ENCODE measurements around the gene DGKH.
"Not testable (repeated sequence)": the region's sequence is repeated elsewhere in the genome, so short reads cannot be mapped to it uniquely, and the experiment has no call there.

The DGKH gene

DNA sequence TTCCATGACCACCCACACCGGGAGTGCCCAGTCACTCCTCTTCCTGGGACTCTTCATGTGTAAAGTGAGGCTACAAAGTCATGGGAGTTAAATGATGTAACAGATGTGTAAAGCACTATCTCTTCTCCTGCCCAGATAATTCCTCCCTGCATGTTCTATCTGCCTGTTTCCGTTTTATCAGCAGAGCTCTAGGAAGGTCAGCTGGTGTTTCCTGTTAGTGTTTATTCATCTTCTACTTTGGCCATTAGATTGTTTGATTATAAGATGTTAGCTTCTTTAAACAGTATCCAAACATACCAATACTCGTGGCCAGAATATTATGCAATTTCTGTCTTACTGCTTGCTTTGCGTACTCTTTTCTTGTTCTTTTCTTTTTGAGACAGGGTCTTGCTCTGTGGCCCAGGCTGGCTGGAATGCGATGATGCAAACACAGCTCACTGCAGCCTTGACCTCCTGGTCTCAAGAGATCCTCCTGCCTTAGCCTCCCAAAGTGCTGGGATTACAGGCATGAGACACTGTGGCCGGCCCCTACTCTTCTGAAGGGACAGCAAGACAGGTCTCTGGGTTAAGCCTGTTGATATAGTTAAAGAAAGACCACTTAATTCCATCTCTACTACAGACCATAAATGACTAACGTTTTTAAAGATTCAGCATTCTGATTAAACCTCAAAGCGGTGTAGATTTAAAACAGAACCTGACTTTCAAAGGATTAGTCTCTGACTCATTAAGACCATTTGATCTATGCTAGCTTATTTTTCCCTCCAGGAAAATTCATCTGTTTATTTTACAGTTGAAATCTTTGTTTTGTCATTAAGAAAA lies 126.1 kb downstream of the DGKH start:
- DNase-seq, result peak; percentile 21

DNA sequence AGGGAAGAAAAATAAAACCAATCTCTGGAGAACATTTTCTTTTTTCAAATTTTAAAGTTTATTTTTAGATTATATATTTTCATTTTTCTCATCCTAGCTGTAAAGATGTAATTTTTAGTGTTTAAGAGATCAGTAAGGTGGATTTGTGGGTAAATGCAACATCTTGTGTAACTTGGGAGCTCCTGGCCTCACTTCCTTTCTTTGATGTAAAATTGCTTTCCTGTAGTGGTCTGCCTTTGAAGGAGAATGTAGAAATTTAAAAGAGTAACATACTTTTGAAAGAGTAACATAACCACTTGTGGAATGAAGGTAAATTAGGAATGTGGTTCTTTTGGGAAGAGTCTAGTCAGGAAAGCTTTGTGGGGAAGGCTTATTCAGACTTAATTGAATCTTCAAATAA lies 127.8 kb downstream of the DGKH start:
- no peak for DNase-seq

DNA sequence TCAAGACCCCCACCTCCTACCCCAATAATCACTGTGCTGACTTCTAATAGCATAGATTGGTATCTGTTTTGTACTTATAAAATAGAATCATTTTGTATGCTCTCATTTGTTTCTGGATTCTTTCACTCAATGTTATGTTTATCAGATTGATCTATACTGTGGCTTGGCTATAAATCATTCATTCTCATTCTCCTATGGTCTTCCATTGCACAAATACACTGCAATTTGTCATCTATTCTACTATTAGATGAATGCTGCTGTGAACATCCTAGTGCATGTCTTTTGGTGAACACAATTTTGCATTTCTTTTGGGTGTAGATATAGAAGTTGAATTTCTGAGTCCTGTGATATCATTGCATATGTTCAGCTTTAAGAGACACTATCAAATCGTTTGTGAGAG lies 128.7 kb downstream of the DGKH start:
- DNase-seq, result no peak

DNA sequence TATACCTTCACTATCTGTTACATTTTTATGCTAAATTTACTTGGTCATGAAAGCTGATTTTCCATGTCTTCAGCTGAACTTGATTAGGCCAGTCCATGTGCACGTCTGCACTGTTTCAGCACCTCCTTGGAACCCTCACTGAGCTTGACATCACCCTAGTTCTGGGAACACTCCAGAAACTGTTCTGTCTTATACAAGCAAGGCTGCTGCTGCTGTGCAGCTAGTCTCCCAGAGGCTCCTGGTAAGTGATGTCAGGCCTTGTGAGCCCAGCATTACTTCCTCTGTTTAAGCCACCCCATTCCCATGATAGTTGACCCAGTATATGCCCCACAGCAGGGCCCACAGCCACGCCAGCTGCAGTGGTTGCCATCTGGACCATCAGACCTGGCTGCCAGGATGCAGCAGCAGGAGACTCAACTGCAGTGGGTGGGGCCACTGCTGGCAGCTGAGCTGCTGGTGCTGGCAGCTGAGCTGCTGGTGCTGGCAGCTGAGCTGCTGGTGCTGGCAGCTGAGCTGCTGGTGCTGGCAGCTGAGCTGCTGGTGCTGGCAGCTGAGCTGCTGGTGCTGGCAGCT lies 133.0 kb downstream of the DGKH start:
- DNase-seq, result no peak

DNA sequence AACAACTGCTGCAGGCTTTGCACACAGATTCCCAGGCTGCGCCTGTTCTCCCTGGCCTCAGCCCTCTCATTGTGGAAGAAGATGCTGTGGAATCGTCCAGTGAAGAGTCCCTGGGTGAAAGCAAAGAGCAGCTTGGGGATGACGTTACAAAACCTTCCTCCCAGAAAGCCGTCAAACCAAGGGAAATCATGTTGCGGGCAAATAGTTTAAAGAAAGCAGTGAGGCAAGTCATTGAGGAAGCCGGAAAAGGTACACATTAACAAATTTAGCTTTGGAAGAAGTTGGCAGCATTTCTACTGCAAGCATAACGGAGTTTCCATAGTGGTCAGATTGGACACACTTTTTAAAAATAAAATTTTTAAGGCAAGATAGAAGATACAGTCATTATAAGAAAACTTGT lies 140.6 kb downstream of the DGKH start:
- DNase-seq, result no peak

DNA sequence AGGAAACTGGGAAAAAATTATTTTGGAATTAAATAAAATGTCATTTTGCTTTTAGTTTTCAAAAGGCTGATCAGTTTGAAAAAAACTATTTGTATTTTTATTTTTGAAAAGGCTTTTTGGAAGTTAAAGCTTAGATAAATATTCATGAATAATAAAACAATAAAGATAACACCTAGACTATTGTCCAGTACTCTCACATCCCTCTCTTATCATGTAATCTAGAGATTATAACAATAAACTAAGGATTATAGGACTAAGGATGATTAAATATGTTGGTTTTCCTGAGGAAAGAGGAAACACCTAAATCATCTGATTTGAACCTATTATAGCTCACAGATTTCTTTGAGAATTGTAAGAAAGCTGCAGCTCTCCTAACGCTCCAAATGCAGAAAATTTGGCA lies 142.1 kb downstream of the DGKH start:
- DNase-seq, result no peak

DNA sequence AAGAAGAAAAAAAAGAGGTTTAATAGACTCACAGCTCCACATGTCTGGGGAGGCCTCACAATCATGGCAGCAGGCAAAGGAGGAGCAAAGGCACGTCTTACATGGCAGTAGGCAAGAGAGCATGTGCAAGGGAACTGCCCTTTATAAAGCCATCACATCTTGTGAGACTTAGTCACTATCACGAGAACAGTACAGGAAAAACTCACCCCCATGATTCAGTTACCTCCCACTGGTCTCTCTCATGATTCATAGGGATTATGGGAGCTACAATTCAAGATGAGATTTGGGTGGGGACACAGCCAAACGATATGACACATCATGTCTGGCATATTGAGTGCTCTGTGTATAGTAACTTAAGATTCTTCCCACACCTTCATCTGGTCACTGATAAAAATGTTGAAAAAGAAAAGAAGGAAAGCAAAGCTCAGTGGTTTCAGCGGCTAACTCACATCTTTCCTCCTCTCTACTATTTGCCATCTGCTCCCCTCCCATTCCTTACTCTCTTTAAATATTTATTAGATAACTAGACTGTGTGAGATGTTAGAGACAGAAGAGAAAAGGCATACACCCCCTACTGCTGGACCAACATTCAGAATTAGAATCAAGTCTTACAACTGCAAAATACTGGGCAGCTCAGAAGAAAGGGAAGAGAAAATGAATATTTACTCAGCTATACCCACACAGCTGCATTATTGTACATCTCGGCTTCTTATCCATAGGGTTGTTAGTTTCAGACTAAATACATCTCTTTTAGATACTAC lies 163.4 kb downstream of the DGKH start:
- peak; percentile 12 for DNase-seq

DNA sequence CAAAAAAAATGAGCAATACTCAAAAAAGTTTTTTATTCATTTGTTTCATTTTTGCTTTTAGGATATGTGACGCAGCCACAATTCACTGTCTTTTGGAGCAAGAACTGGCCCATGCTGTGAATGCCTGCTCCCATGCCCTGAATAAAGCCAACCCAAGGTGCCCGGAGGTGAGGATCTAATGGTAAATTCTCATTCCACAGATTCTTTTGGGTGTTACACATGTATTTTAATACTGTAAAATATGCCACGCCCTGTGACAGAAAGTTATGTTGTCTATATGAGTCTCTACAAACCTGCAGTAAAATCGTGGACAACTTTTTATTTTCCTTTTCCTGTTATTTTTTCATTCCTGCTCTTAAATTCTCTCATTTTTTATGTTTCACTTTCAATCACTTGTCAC lies 166.0 kb downstream of the DGKH start:
- no peak for DNase-seq

DNA sequence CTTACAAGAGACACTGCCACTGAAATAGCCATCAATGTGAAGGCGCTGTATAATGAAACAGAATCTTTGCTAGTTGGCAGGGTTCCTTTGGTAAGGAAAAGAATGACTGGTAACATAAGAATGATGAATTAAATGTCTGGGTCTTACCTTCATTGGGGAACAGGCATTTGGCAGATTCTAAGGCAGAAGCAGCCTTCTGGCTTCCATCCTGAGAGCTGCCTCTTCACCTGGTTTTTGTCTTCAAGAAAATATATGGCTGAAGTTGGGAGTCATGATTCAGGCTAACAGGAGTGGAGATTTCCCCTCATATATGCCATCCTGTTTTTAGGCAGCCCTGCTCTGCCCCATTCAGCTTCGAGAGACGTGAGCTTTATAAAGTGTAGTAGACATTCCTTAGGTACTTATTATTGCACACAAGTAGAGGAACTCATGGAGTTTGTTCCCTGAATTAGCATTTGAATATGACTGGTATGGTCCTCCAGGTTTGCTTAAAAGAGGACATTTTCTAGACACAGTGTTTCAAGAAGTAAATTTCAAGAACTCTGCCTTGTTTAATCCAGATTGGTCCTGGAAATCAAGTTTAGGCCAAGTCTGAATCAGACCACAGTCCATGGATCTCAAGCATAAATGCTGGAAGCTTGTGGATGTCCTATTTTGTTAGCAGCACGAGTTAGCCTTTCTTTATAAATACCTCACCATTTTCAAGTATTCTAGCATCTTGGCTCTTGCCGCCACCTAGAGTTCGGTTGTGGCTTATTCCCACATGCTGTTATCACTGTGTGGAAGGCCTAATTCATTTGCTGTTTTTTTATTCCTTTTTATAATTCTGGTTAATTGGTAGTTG lies 167.4 kb downstream of the DGKH start:
- peak; percentile 39 for DNase-seq

DNA sequence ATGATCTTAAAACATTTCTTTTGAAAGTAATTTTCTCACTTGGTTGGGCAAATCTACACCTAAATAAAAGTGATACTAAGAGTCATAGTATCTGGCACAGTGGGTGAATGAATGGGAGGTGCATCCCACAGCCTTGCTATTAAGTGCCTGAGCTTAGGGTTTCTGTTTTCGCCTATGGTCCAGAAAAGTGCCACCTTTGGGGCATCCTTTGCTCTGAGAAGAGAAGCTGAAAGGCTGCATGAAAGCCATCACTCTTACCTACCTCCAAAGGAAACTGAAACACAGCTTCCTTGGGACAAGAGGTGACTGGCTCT lies 167.9 kb downstream of the DGKH start:
- DNase-seq, result no peak

DNA sequence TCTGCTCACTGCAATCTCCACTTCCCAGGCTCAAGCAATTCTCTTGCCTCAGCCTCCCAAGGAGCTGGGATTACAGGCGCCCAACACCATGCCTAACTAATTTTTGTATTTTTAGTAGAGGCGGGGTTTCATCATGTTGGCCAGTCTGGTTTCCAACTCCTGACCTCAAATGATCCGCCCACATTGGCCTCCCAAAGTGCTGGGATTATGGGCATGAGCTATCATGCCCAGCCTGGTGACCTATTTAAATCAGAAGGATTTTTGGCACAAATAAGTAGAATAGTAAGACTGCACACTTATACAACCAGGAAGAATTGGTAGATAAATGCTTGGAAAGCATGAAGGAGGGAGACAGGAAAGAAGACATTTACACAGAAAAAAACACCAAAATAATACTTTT lies 170.1 kb downstream of the DGKH start:
- no peak for DNase-seq

DNA sequence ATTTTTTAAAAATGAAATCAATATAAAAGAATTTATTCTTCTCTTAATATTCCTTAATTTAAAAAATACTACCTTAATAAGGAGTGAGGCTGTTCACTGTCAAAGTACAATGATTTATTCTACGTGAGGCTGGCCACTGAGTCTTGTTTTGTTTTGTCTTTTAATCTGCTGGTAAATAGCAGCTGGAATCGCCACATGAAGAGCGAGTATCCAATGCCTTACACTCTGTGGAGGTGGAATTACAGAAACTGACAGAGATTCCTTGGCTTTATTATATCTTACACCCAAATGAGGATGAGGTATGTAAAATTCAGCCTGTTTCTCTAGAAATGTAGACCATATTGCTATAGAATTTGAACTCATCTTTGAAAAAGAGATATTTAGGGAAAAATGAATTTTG lies 170.6 kb downstream of the DGKH start:
- DNase-seq, result no peak

DNA sequence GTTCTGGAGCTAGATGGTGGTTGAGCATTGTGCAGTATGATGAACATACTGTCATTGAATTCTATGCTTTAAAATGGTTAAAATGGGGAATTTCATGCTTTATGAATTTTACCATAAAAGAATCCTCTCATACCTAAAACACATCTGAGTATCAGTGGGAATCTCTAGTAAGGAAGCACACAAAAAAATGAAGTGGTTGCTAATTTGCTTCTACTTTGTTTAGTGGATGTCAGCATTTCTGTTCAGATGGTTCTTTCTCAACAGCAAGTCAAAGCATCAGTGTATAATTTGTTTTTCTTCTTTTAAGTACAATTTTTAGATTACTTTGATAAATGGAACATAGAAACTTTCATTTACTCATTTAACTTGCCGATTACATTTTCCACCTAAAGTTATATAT lies 171.4 kb downstream of the DGKH start:
- DNase-seq, result no peak

DNA sequence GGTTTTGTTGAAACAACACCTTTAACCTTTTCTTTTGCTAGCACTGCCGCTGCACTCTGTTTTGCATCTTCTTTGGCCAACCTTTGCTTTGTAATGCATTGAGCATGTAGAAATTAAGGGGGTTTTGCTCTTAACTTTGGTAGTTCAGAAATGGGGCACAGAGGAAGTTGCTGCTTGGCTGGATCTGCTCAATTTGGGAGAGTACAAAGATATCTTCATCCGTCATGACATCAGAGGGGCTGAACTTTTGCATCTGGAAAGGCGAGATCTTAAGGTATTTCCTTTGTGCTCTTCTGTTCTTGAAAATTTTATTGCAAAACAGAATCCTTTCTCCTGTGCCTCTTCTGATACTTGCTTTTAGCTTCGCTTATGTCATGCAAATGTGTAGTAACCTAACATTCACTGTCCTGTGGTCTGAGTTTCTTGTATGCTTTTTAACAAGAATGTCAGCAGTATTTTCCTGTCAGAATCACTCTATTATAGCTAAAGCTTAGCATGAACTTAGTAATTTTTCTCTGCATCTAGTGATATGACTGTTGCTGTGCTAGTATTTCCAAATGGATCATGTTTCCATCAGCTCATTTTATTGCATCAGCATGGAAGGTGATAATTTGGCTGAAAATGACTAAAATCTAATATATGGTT lies 172.8 kb downstream of the DGKH start:
- no peak for DNase-seq

DNA sequence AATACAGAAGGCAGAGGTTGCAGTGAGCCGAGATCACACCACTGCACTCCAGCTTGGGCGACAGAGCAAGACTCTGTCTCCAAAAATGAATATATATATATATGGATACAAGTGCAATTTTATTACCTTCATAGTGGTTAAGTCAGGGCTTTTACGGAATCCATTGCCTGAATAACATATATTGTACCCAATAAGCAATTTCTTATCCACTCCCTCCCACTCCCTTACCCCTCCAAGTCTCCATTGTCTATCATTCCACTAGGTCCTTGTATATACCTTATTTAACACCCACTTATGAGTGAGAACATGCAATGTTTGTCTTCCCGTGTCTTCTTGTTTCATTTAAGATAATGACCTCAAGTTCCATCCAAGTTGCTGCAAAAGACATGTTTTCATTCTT lies 175.2 kb downstream of the DGKH start:
- DNase-seq, result no peak

DNA sequence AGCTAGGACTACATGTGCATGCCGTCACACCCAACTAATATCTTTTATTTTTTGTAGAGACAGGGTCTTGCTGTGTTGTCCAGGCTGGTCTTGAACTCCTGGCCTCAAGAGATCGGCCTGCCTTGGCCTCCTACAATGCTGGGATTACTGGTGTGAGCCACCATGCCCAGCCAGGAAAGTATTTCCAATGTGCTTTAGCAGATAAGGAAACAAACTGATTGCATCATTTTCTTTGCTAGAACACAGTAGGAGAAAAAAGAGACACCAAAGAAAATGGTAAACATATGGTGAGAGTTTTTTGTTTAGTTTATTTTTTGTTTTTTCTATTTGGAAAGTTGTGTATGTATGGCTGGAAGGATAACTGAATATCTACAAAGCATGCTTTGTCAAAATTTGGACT lies 176.6 kb downstream of the DGKH start:
- DNase-seq, result no peak

DNA sequence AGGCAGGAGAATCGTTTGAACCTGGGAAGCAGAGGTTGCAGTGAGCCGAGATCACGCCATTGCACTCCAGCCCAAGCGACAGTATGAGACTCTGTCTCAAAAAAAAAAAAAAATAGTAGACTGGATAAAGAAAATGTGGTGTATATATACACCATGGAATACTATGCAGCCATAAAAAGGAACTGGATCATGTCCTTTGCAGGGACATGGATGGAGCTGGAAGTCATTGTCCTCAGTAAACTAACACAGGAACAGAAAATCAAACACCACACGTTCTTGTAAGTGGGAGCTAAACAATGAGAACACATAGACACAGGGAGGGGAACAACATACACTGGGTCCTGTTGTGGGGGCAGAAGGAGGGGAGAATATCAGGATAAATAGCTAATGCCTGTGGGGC lies 178.3 kb downstream of the DGKH start:
- not testable (repeated sequence) for DNase-seq

DNA sequence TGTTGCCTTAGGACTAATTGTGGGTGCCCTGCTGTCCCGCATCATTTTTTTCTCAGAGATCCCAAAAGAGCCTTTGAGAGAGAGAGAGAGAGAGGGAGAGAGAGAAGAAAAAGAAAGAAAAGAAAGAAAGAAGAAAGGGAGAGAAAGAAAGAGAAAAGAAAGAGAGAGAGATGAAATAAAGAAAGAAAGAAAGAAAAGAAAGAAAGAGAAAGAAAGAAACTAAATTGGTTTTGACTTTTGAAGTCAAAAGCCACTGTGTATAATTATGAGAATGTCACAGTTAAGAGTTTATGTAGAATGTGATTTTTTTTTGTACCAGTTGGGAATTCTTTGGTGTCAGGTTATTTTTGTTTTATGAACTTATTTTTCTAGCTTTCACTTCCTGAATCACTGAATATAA lies 180.1 kb downstream of the DGKH start:
- no peak for DNase-seq

DNA sequence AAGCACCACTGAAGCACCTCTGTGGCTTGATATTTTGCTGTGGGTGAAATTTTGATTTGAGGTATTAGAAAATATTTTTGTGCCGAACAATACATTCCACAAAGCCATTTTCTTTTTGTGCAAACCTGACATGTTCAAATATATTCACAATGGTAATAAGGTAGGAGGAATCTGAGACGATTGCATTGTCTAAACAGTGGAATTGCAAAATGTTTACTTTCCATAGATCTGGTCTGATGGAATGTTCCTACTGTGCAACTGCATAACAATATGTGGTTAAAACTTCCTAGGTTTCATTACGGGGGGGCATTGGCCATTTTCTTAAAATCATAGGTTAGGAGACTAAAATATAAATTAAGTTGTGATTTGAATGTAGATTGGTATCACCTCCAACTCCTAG lies 180.8 kb downstream of the DGKH start:
- DNase-seq, result no peak

DNA sequence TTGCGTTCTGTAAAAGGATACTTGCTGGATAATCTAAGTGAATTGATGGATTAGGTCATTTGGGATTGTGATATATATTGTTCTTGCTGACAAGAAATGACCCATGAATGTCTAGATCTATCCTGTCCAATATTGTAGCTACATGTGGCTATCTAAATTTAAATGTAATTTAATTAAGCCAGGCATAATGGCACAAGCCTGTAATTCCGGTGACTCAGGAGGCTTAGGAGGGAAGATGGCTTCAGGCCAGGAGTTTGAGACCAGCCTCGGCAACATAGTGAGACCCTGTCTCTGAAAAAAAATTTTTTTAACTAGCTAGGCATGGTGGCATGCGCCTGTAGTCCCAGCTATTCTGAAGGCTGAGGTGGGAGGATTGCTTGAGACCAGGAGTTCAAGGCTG lies 184.2 kb downstream of the DGKH start:
- DNase-seq, result no peak

DNA sequence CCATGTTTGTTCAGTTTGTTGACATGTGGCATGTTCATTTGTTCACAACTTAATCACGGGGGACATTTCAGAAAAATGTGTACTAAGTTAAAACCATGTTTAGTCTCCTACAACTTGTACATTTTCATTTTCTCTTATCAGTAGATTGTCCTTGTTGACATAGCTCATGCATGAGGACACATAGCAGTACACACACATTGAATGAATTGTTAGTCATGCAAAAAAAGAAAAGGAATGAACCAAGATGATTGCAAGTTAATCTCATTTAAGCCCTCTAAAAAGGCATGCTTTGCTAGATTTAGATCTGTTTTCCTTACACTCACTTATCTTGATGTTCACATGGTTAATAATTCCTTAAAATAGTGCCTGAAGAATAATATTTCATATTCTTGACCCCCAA lies 185.3 kb downstream of the DGKH start:
- DNase-seq, result no peak

DNA sequence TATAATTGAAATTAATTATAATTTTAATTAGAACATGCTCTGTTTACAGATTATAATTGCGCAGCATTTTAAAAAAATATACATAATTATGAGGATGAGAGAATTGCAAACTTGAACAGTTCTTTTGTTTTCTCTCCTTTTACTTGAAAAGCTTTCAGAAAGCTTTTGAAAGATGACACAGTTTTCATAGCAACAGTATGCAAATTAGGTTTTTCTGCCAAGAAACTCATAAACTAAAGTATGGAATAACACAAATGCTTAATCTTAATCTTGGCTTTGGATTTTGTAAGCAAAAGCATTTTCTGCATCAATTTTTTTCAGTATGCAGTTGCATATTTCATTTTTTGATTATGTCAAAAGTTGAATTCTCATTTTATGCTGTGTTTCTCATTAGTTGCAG lies 190.7 kb downstream of the DGKH start:
- DNase-seq, result no peak

DNA sequence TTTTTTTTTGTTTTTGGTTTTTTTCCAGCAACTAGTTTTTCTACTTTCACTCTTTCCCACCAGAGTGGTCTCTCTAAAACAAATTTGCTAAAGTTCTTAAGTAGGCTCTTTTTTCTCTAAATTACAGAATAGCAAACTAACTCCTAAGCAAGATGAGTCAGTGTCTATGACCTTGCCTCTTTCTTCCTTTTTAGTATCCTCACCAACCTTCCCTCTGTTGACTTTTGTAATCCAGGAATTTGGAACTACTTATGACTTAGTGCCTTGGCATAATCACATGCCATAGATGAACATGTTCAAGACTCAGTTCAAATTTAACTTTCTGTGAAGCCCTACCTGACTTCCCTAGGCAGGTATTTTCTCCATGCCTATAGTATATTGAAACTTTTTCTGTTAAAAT lies 191.2 kb downstream of the DGKH start:
- peak; percentile 11 for DNase-seq
